Kidney epithelial cell (primary cell): Measurements from ENCODE around the gene KRTAP3-2. TPM values are rescaled to one million over a fixed set of nuclear protein-coding genes. Genes with fewer than 3 reads are reported as not detected.

Experiments used
- DNase-seq: peaks from one replicate; pipeline ENCODE4 v3.0.0-alpha.2; 2010; ENCODE audit warnings: low read depth
- H3K27me3 ChIP-seq: 2 replicates; pipeline ENCODE4 v1.6.0; 2011; ENCODE audit warnings: low read length; ENCODE audit not compliant: control insufficient read depth, insufficient read depth
- H3K36me3 ChIP-seq: 2 replicates; pipeline ENCODE4 v1.5.1; 2011; ENCODE audit warnings: low read length; ENCODE audit not compliant: control insufficient read depth, insufficient read depth
- H3K4me3 ChIP-seq: 2 replicates; pipeline ENCODE4 v1.5.1; 2011; ENCODE audit warnings: low read depth, mild to moderate bottlenecking, control low read depth, low read length
- total RNA-seq: library from RNA; depleted of rRNA; stranded (reverse); fragments of >200 nt; gene quantifications from 2 replicates; pipeline ENCODE4 v1.2.3, GENCODE V29; 2015
- TF ChIP-seq, protein P1 (sequence below): IDR thresholded peaks from 2 replicates; pipeline ENCODE4 v1.5.1; 2011; ENCODE audit warnings: mild to moderate bottlenecking, moderate library complexity, low read length, control low read depth, inconsistent platforms; ENCODE audit not compliant: insufficient read depth, poor library complexity, severe bottlenecking

KRTAP3-2 gene
- total RNA-seq, 1 donor from 2014 or later = not detected

GRCh38 chr17:41029633-41030245, 30.0 kb upstream of the KRTAP3-2 start, which contains the start of gene KRTAP1-4:
KRTAP1-4 (minus strand) TSS chr17:41030195; CDS start chr17:41030078, 117 bp downstream.
- H3K4me3 ChIP-seq = no peak within 1 kb of the TSS
- no peak for DNase-seq
- TF ChIP-seq, protein P1, sequence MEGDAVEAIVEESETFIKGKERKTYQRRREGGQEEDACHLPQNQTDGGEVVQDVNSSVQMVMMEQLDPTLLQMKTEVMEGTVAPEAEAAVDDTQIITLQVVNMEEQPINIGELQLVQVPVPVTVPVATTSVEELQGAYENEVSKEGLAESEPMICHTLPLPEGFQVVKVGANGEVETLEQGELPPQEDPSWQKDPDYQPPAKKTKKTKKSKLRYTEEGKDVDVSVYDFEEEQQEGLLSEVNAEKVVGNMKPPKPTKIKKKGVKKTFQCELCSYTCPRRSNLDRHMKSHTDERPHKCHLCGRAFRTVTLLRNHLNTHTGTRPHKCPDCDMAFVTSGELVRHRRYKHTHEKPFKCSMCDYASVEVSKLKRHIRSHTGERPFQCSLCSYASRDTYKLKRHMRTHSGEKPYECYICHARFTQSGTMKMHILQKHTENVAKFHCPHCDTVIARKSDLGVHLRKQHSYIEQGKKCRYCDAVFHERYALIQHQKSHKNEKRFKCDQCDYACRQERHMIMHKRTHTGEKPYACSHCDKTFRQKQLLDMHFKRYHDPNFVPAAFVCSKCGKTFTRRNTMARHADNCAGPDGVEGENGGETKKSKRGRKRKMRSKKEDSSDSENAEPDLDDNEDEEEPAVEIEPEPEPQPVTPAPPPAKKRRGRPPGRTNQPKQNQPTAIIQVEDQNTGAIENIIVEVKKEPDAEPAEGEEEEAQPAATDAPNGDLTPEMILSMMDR = no peak
- H3K27me3 ChIP-seq = no peaks in the 10 kb centered on the region
- no peaks in the 10 kb centered on the region for H3K36me3 ChIP-seq

GRCh38 chr17:41026715-41027471, 27.2 kb upstream of the KRTAP3-2 start, which contains the start of gene KRTAP1-5:
KRTAP1-5 (minus strand) TSS chr17:41027208; CDS start chr17:41027155, 53 bp downstream.
- no peak for DNase-seq
- TF ChIP-seq, protein P1 = no peak
- Histone ChIP-seq H3K4me3 (no peak within 1 kb of the TSS), H3K27me3 (no peaks in the 10 kb centered on the region), H3K36me3 (no peaks in the 10 kb centered on the region)

DNA sequence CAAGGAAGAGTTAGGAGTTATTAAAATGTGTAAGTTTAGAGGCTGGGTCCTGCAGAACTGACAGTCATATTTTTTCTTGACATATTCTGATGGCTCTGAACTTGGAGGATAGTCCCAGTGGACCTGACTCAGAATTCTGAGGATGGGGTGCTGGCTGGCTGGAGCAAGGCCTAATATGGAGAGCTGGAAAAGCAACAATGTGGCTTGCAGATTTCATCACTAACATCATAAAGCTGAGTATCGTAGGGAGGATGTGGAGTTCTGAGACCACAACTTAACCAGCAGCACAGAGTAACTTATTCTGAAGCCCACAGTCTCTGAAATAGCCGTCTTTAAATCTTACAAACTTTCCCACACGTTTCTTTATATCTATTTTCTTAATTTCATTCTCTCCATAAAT, 25.0 kb upstream of the KRTAP3-2 start:
- TF ChIP-seq, protein P1 = no peak
- Histone ChIP-seq H3K4me3 (no peak overlapping the region), H3K27me3 (no peaks in the 10 kb centered on the region), H3K36me3 (no peaks in the 10 kb centered on the region)
- DNase-seq = no peak

- DNase-seq = no peak
- Histone ChIP-seq H3K36me3 (no peaks in the 10 kb centered on the region), H3K4me3 (no peak overlapping the region), H3K27me3 (no peaks in the 10 kb centered on the region)
- TF ChIP-seq, protein P1 = no peak
These were observed 20.6 kb upstream of the KRTAP3-2 start for GRCh38 chr17:41020336-41020735.

- TF ChIP-seq, protein P1 = no peak
- no peaks in the 10 kb centered on the region for H3K27me3 ChIP-seq
- no peak overlapping the region for H3K4me3 ChIP-seq
- no peaks in the 10 kb centered on the region for H3K36me3 ChIP-seq
- DNase-seq = no peak
These were observed 19.7 kb upstream of the KRTAP3-2 start for GRCh38 chr17:41019415-41019814.
